Effector CD4-positive, alpha-beta T cell (primary cell): ENCODE measurements around the gene MLKL.
A peak's percentile ranks its signal among the peaks of the same experiment; 100 is the strongest.
"Not testable (repeated sequence)": the region's sequence is repeated elsewhere in the genome, so short reads cannot be mapped to it uniquely, and the experiment has no call there.

Source experiments
- DNase-seq: peaks from one replicate; pipeline ENCODE4 v3.0.0-alpha.2; 2020

The MLKL gene

DNA sequence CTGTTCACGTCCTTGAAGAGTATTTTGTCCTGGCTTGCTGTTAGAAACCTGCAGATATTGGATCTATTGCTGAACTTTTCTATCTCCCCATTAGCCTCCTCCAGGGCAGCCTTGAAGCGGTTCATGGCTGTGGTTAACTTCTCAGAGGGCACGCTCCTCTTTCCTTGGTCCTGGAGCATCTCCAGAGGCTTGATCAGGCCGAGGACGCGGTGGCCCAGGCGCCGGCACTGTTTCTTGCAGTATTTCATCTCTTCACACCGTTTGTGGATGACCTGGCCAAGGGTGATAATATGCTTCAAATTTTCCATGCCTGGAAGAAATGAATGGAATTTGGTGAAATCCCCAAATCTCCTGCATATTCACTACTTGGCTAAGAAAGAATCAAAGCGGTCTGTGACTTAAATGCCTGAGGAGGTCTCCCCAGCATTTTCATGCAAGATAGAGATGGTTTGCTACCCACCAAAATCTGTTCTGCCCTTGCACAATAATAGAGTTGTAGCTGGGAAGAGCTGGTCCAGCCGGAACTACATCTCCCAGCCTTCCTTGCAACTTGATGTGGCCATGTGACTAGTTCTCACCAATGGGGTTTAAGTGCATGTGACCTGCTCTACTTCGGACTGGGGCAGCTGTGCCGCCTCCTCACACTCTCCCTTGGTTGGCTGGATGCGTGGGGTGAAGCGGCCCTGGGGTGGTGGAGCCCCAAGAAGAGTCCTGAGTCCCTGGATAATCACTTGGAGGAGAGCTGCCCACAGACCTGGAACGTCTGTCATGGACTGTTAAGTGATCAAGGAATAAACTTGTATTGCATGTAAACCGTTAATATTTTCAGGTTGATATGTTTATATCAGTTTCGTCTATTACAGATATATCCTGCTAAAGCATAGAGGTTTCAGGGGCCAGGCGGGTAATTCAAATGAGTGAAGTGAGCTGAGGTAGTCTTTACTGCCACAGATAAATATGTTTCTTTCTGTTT is 4.9 kb downstream of the MLKL start:
- peak; percentile 60 for DNase-seq

GRCh38 chr16:74691093-74691855 is 9.4 kb downstream of the MLKL start:
- no peak for DNase-seq

DNA sequence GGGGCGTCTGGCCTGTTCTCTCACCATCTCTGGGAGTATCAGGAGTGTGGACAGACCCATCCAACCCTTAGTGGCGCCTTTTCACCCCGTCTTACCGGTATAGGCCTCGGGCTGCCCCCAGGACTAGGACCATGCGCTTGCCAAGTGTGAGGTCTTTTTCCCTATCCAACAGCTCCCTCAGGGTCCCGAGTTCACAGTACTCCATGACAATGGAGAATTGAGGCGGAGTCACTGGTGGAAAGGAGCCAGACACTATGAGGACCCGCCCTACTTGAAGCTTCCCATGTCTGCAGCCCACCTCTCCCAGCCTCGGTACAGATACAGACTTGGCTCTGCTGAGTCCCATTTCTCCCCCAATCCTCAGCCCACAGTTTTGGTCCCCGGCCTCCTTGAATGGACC is 18.1 kb downstream of the MLKL start:
- no peak for DNase-seq

DNA sequence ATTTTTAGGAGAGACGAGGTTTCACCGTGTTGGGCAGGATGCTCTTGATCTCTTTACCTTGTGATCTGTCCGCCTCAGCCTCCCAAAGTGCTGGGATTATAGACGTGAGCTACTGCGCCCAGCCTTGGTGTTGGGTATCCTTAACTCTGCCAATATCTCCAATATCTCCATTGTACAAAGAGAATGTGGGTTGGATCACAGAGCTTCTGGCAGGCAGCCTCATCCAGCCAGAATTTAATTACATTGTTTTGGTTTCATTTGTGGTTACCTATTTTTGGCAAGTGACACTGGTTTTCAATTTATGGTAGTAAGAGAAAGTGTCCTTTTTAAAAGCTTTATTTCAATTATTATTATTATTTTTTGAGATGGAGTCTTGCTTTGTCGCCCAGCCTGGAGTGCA is 20.0 kb downstream of the MLKL start:
- no peak for DNase-seq

DNA sequence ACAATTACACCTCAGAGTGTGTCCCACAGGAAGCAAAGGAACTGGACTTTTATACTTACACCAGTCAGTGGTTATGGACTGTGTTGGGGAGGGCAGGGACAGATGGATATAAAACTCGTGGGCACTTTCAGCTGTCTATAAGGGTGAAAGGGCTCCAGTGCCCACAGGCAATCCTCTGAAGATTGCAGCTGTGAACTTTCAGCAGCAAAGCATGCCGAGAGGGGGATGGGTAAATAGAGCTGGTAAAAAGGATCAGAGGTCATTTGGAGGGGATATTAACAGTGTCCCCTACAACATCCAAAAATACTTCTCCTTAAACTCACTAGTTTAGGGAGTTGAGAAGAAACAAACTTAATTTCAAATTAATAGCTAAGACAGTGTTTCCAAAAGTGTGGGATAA is 20.7 kb downstream of the MLKL start:
- no peak for DNase-seq

DNA sequence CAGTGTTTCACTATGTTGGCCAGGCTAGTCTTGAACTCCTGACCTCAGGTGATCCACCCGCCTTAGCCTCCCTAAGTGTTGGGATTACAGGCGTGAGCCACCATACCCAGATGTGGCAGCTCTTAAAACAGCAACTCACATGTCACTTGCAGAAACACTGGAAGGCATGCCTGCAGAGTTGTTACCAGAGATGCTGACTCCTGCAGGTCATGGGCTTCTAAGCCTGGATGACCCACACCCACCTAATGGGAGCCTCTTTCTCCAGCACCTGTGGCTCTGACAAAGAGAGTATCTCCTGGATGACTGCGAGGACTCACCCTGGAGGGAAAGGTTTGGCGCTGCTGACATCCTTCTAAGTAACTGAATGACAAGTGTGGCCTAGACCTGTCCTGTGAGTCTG is 22.8 kb downstream of the MLKL start:
- DNase-seq = no peak

DNA sequence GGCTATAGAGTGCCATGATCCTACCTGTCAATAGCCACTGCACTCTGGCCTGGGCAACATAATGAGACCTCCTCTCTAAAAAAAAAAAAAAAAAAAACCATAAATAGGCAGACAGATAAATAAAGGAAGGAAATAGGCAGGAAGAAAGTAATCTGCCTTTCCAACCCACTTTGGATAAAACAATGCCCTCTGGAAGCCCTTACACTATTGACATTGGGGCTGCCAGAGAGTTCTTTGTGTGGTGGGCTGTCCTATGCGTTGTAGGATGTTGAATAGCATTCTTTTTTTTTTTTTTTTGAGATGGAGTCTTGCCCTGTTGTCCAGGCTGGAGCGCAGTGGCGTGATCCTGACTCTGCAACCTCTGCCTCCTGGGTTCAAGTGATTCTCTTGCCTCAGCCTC is 26.8 kb downstream of the MLKL start:
- DNase-seq = no peak

GRCh38 chr16:74668877-74669276 is 31.8 kb downstream of the MLKL start:
- not testable (repeated sequence) for DNase-seq

DNA sequence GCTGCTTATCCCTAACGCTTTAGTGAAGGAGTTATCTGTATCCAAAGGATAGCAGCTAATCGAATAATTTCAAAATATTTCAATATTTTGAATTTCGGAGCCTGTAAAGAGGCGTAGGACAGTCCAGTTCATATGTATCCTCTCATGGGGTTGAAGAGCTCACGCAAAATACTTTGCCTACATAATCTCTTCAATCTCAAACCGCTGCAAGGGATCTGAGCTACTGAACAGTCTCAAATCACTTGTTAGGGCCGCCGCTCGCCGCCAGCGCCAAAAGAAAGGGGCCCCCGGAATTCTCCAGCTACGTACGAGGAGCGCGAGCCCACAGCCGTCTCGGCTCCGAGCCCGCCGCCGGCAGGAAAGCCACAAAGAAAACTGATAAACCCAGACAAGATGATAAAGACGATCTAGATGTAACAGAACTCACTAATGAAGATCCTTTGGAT is 33.4 kb downstream of the MLKL start:
- peak; percentile 5 for DNase-seq

DNA sequence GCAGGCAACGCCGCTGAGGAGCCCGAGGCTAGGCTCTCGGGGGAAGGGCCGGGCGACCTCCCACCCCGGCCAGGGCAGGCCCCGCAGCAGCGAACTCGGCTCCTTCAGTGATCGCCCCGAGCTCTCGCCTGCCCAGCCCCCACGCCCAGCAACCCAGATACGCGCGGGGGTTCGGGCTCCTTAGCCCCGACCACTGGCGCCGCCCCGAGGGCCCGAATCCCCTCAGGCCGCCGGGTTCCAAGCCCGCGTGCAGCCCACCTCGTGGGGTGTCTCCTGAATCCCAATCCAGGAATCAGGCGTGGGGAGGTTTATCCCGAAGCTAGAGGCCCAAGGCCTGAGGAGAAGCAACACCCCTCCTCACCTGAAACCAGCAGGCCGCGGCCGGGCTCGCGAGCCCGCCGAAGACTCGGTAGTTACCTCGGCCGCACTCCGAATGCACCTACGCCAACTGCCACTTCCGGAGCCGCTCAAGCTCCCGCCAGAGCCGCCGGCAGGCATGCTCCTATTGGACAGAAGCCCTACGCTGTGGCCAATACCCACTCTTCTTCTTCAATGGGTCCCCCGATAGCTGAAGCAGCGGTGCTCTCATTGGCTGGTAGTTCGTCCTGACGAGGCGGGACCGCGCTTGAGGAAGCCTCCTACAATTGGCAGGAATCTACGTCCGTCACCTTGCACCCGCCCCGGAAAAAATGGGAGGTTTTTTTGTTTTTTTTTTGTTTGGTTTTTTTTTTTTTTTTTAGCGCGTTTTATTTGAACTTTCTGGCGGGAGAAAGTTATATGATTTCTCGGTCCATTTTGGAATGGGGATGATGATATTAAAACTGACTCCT is 34.0 kb downstream of the MLKL start, which contains the start of gene RFWD3:
TSS of gene RFWD3 (minus strand) at position 453 of the 830 bp plus-strand sequence. CDS start 5,428 bp downstream, outside the sequence.
- DNase-seq = peak; percentile 97

GRCh38 chr16:74666010-74666421 is 34.6 kb downstream of the MLKL start:
- DNase-seq = no peak

GRCh38 chr16:74661064-74661463 is 39.6 kb downstream of the MLKL start:
- DNase-seq = no peak

DNA sequence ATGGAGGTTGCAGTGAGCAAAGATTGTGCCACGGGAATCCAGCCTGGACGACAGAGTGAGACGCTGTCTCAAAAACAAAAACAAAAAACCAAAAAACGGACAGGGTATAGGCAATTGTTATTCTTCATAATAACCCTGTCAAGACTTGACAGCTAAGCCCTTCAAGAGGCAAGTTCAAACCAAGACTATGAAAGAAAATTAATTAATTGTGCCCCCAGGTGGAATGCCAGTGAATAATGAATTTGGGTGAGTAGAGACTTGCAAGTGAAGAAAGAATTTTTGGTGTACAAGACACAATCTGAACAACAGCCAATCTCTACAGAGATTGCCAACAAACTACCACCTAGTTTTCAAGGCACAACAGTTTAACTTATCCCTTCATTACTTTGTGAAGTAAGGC is 40.3 kb downstream of the MLKL start:
- DNase-seq = no peak

DNA sequence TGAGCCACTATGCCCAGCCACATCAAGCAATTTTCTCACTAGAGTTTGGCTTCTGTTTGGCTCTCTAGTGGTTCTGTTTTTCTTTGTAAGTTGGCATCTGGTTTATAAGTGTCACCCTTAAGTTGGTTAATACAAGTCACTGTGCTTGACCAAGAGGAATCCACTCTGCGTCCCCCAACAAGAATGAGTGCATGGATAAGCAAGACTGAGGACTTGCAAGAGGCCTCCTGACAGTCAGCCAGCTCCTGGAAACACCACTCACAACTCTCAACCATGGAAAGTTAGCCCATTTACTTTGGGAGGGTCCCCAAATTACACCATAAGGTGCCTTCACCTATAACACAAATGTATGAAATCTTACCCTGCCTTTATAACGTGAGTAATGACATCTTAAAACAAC is 41.6 kb downstream of the MLKL start:
- no peak for DNase-seq

GRCh38 chr16:74657870-74658642 is 42.6 kb downstream of the MLKL start:
- no peak for DNase-seq

- no peak for DNase-seq
Observed at GRCh38 chr16:74654536-74655050, 46.1 kb downstream of the MLKL start.

DNA sequence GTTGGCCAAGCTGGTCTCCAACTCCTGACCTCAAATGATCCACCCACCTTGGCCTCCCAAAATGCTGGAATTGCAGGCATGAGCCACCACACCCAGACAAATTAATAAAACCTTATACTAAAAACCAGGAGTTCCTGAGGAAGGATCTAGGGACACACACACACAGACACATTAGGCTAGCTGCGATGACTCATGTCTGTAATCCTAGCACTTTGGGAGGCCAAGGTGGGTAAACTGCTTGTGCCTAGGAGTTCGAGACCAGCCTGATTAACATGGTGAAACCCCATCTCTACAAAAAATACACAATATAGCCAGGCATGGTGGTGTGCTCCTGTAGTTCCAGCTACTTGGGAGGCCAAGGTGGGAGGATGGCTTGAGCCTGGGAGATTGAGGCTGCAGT is 47.8 kb downstream of the MLKL start:
- not testable (repeated sequence) for DNase-seq

GRCh38 chr16:74652249-74652648 is 48.4 kb downstream of the MLKL start:
- DNase-seq = no peak

DNA sequence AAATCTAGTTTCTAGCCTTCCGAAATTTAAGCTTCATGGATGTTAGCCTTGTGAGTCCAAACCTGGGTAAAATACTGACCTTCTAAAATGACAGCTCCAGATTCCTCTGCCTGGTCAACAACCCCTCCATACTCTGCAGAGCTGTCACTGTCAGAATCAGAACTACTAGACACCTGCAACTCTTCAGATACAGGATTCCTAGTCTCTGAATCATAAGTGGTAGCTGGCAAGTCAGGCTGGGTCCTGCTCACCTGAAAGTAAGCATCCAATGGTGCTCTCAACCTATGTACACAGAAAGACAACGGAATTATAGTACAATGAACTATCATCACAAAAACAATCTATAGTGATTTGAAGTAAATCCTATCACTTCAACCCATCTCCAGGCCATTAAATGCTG is 48.8 kb downstream of the MLKL start:
- no peak for DNase-seq

- DNase-seq = no peak
Observed at GRCh38 chr16:74650966-74651567, 49.6 kb downstream of the MLKL start.

DNA sequence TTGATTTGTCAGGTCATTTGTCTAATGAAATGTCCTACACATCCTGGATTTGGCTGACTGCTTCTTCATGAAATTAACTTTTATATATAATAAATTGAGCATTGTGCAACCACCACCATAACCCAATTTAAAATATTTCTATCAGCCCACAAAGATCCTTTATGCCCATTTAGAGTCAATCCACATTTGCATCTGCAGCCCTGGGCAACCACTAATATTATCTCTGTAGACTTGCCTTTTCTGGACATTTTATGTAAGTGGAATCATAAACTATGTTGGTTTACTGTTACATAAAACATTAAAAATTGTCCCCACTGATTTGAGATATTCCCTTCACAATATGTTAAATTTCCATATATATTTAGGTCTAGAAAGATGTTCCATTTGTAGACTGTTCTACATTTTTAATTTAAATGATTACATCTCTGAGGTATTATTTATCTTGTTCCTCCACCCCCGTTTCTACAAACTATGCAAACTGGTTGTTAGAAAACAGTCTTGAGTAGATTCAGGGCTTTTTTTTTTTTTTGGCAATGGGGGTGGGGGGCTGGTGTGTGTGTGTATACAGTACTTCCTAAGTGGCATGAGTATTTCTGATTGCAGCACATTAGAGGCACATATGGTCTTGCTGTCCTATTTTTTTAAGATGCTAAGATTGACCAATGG is 50.7 kb downstream of the MLKL start:
- no peak for DNase-seq
